DND-41 (cell line): ENCODE results near the gene TLNRD1.

ENCODE experiments used
- ATAC-seq: fragments of 200-7000 bp; cut with Tn5 transposase; 3 replicates; pipeline ENCODE4 v1.9.1; 2021; ENCODE audit warnings: low read depth; ENCODE audit not compliant: insufficient read depth
- DNase-seq: peaks from one replicate; pipeline ENCODE4 v3.0.0-alpha.2; 2020
- H2AFZ ChIP-seq: 2 replicates; pipeline ENCODE4 v1.6.0; 2012; ENCODE audit warnings: low read depth, low read length
- H3K27ac ChIP-seq: 2 replicates; pipeline ENCODE4 v1.5.1; 2012; ENCODE audit warnings: low read length, inconsistent platforms
- H3K27me3 ChIP-seq: fragments of 200-600 bp; sonication (generic); 2 replicates; pipeline ENCODE4 v1.6.0; 2012; ENCODE audit warnings: low read length, mild to moderate bottlenecking, inconsistent platforms; ENCODE audit not compliant: insufficient read depth, poor library complexity
- H3K36me3 ChIP-seq: 2 replicates; pipeline ENCODE4 v1.5.1; 2012; ENCODE audit warnings: low read length, inconsistent platforms; ENCODE audit not compliant: insufficient read depth
- H3K4me1 ChIP-seq: 2 replicates; pipeline ENCODE4 v1.5.1; 2012; ENCODE audit warnings: mild to moderate bottlenecking, low read length; ENCODE audit not compliant: insufficient read depth
- H3K4me2 ChIP-seq: 2 replicates; pipeline ENCODE4 v1.6.0; 2012; ENCODE audit warnings: mild to moderate bottlenecking, moderate library complexity, low read length, inconsistent platforms; ENCODE audit not compliant: insufficient read depth
- H3K4me3 ChIP-seq, 2 experiments: fragments of 200-600 bp in 1 of 2; shearing (Covaris generic) in 1 of 2; 2 replicates each; pipeline ENCODE4 v1.5.1; 2012 to 2016; ENCODE audit warnings: inconsistent platforms in 2 of 2, low read length in 2 of 2, mild to moderate bottlenecking in 2 of 2, low read depth in 1 of 2, moderate library complexity in 1 of 2
- H3K79me2 ChIP-seq: 2 replicates; pipeline ENCODE4 v1.6.0; 2012; ENCODE audit warnings: low read length, inconsistent platforms; ENCODE audit not compliant: insufficient read depth
- H3K9ac ChIP-seq: 2 replicates; pipeline ENCODE4 v1.6.0; 2012; ENCODE audit warnings: low read depth, mild to moderate bottlenecking, inconsistent platforms, low read length, moderate library complexity
- H3K9me3 ChIP-seq: 2 replicates; pipeline ENCODE4 v1.5.1; 2012; ENCODE audit warnings: low read length, moderate library complexity, mild to moderate bottlenecking, inconsistent platforms; ENCODE audit not compliant: insufficient read depth, severe bottlenecking
- H4K20me1 ChIP-seq: 2 replicates; pipeline ENCODE4 v1.6.0; 2012; ENCODE audit warnings: low read length; ENCODE audit not compliant: insufficient read depth
- EZH2 ChIP-seq: IDR thresholded peaks from 3 replicates; pipeline ENCODE4 v1.6.1; 2012; ENCODE audit warnings: borderline replicate concordance, low read depth, mild to moderate bottlenecking, moderate library complexity, low read length, inconsistent platforms; ENCODE audit not compliant: severe bottlenecking
- TF ChIP-seq, protein P1 (sequence below): IDR thresholded peaks from 2 replicates; pipeline ENCODE4 v1.5.1; 2012; ENCODE audit warnings: borderline replicate concordance, low read length, moderate library complexity, mild to moderate bottlenecking; ENCODE audit not compliant: poor library complexity, severe bottlenecking; ENCODE audit errors: extremely low read depth

Gene TLNRD1

GRCh38 chr15:81011593-81011992 is 10.9 kb downstream of the TLNRD1 start:
- DNase-seq (no peak), ATAC-seq (no peak)
- Histone ChIP-seq H3K27ac (no peak overlapping the region), H2AFZ (no peak overlapping the region), H3K27me3 (no peaks in the 10 kb centered on the region), H3K79me2 (no peaks in the 10 kb centered on the region), H3K4me3 (no peak overlapping the region), H3K4me1 (no peaks in the 10 kb centered on the region), H3K9me3 (no peaks in the 10 kb centered on the region), H3K4me2 (no peak overlapping the region), H3K9ac (no peak overlapping the region), H4K20me1 (peaks cover 9% of the 10 kb centered on the region; the same call in 1 of the 2 replicates), H3K36me3 (no peaks in the 10 kb centered on the region)
- no peak for TF ChIP-seq EZH2
- TF ChIP-seq, protein P1, sequence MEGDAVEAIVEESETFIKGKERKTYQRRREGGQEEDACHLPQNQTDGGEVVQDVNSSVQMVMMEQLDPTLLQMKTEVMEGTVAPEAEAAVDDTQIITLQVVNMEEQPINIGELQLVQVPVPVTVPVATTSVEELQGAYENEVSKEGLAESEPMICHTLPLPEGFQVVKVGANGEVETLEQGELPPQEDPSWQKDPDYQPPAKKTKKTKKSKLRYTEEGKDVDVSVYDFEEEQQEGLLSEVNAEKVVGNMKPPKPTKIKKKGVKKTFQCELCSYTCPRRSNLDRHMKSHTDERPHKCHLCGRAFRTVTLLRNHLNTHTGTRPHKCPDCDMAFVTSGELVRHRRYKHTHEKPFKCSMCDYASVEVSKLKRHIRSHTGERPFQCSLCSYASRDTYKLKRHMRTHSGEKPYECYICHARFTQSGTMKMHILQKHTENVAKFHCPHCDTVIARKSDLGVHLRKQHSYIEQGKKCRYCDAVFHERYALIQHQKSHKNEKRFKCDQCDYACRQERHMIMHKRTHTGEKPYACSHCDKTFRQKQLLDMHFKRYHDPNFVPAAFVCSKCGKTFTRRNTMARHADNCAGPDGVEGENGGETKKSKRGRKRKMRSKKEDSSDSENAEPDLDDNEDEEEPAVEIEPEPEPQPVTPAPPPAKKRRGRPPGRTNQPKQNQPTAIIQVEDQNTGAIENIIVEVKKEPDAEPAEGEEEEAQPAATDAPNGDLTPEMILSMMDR = no peak

DNA sequence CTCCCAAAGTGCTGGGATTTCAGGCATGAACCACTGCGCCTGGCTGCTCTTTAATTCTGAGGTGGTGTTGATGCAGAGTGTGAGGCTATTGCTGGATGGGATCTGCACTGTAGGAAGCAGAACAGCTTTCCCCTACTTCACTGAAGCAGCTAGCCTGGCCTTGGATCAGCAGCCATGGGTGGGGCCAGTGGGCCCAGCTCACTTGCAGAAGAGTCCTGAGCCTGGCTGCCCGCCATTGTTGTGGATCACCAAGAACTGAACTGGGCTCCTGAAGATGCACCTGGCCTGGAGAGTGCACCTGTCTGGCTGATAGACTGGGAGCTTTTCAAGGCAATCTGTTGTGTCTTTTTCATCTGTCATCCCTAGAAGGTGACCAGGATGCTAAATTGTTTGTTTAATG is 11.9 kb downstream of the TLNRD1 start:
- Histone ChIP-seq H4K20me1 (peaks cover 6% of the 10 kb centered on the region; the same call in 1 of the 2 replicates), H3K36me3 (no peaks in the 10 kb centered on the region), H3K27me3 (no peaks in the 10 kb centered on the region), H2AFZ (no peak overlapping the region), H3K27ac (no peak overlapping the region), H3K9me3 (no peaks in the 10 kb centered on the region), H3K9ac (no peak overlapping the region), H3K4me2 (no peak overlapping the region), H3K4me1 (no peaks in the 10 kb centered on the region), H3K79me2 (no peaks in the 10 kb centered on the region), H3K4me3 (no peak overlapping the region)
- DNase-seq (no peak), ATAC-seq (no peak)
- TF ChIP-seq, protein P1 = no peak
- no peak for TF ChIP-seq EZH2

GRCh38 chr15:81013396-81013929 is 12.7 kb downstream of the TLNRD1 start:
- DNase-seq (no peak), ATAC-seq (no peak)
- Histone ChIP-seq H4K20me1 (no peaks in the 10 kb centered on the region), H3K79me2 (no peaks in the 10 kb centered on the region), H3K4me2 (no peak overlapping the region), H3K4me3 (no peak overlapping the region), H2AFZ (no peak overlapping the region), H3K36me3 (no peaks in the 10 kb centered on the region), H3K27me3 (no peaks in the 10 kb centered on the region), H3K27ac (no peak overlapping the region), H3K4me1 (no peaks in the 10 kb centered on the region), H3K9ac (no peak overlapping the region), H3K9me3 (no peaks in the 10 kb centered on the region)
- no peak for TF ChIP-seq EZH2
- TF ChIP-seq, protein P1 = no peak
